SH-SY5Y (cell line): ENCODE data around the gene C9.

Source experiments
- GATA2 ChIP-seq: IDR thresholded peaks from 2 replicates; pipeline ENCODE4 v1.6.1; 2011; ENCODE audit warnings: mild to moderate bottlenecking, low read depth, low read length
- GATA3 ChIP-seq: IDR thresholded peaks from 2 replicates; pipeline ENCODE4 v1.6.1; 2011; ENCODE audit warnings: low read depth, mild to moderate bottlenecking, low read length, moderate library complexity

GRCh38 chr5:39253196-39253595 is 111.1 kb downstream of the C9 start:
- TF ChIP-seq GATA2 (no peak), GATA3 (no peak)
